ENCODE results near the gene GPR34.

GRCh38 chrX:41665686-41666085 is 23.1 kb upstream of the GPR34 start:
- TF ChIP-seq CTCF (IDR thresholded peaks at IDR 0.05), result no peak
- TF ChIP-seq POLR2A (IDR thresholded peaks at IDR 0.05), result no peak

Measured in body of pancreas (tissue), 4 donors.